Liver (tissue), 9 donors: ENCODE results near the gene SCAP. TPM values are rescaled to one million over a fixed set of nuclear protein-coding genes. Genes with fewer than 3 reads are reported as not detected.

ENCODE experiments used
- DNase-seq: peaks from one replicate; pipeline ENCODE4 v3.0.0-alpha.2; 2017; ENCODE audit warnings: low spot score
- H3K27ac ChIP-seq, 2 donors: one replicate each; pipeline ENCODE4 v1.7.0; 2013; ENCODE audit warnings: inconsistent platforms in 2 of 2, low read length in 2 of 2, control low read depth in 1 of 2, low read depth in 1 of 2, mild to moderate bottlenecking in 1 of 2
- H3K27me3 ChIP-seq, 4 donors: one replicate each; pipeline versions ENCODE4 v1.6.1 to v1.7.0; 2013; ENCODE audit warnings: low read length in 3 of 4, inconsistent platforms in 1 of 4, mild to moderate bottlenecking in 1 of 4, moderate library complexity in 1 of 4; ENCODE audit not compliant: control insufficient read depth in 4 of 4, insufficient read depth in 4 of 4
- H3K36me3 ChIP-seq, 4 donors: one replicate each; pipeline versions ENCODE4 v1.6.1 to v1.7.0; 2013; ENCODE audit warnings: low read length in 3 of 4, mild to moderate bottlenecking in 3 of 4, low read depth in 1 of 4, moderate library complexity in 1 of 4; ENCODE audit not compliant: control insufficient read depth in 4 of 4, insufficient read depth in 3 of 4
- H3K4me1 ChIP-seq, 4 donors: one replicate each; pipeline versions ENCODE4 v1.6.1 to v1.7.0; 2013; ENCODE audit warnings: low read length in 3 of 4, mild to moderate bottlenecking in 3 of 4, moderate library complexity in 1 of 4; ENCODE audit not compliant: control insufficient read depth in 4 of 4, insufficient read depth in 4 of 4
- H3K4me3 ChIP-seq, 3 donors: one replicate each; pipeline versions ENCODE4 v1.6.1 to v1.7.0; 2013; ENCODE audit warnings: low read length in 3 of 3, control low read depth in 1 of 3, low read depth in 1 of 3, mild to moderate bottlenecking in 1 of 3
- H3K9ac ChIP-seq, 2 donors: one replicate each; pipeline ENCODE4 v1.7.0; 2013; ENCODE audit warnings: low read length in 2 of 2, mild to moderate bottlenecking in 2 of 2, moderate library complexity in 2 of 2, control low read depth in 1 of 2, low read depth in 1 of 2
- H3K9me3 ChIP-seq, 4 donors: one replicate each; pipeline versions ENCODE4 v1.6.1 to v1.7.0; 2013; ENCODE audit warnings: low read length in 3 of 4; ENCODE audit not compliant: control insufficient read depth in 4 of 4
- ATF3 ChIP-seq: IDR thresholded peaks from 2 replicates; pipeline ENCODE4 v1.6.1; 2016; ENCODE audit warnings: antibody characterized with exemption
- CTCF ChIP-seq: fragments of 150-350 bp; IDR thresholded peaks from 2 replicates; pipeline ENCODE4 v1.5.1; 2017; ENCODE audit warnings: improper control_type of control experiment, low read depth, low read length; ENCODE audit not compliant: missing input control
- EGR1 ChIP-seq, 2 donors: IDR thresholded peaks; 2 replicates each; pipeline ENCODE4 v1.6.1; 2016 to 2018; ENCODE audit warnings: antibody characterized with exemption in 2 of 2, low read depth in 2 of 2
- FOXA1 ChIP-seq: IDR thresholded peaks from 2 replicates; pipeline ENCODE4 v1.6.1; 2016; ENCODE audit warnings: antibody characterized with exemption
- FOXA2 ChIP-seq: IDR thresholded peaks from 2 replicates; pipeline ENCODE4 v1.6.1; 2016; ENCODE audit warnings: antibody characterized with exemption
- GABPA ChIP-seq, 2 donors: IDR thresholded peaks in 1 of 2; conservative IDR thresholded peaks in 1 of 2; 2 replicates each; pipeline ENCODE4 v1.6.1; 2016; ENCODE audit warnings: antibody characterized with exemption in 2 of 2, mild to moderate bottlenecking in 1 of 2, moderate library complexity in 1 of 2
- HNF4A ChIP-seq, 2 donors: conservative IDR thresholded peaks; 2 replicates each; pipeline ENCODE4 v1.6.1; 2016; ENCODE audit warnings: antibody characterized with exemption in 2 of 2, mild to moderate bottlenecking in 2 of 2
- HNF4G ChIP-seq: IDR thresholded peaks from 2 replicates; pipeline ENCODE4 v1.6.1; 2016; ENCODE audit warnings: antibody characterized with exemption
- JUND ChIP-seq, 2 donors: IDR thresholded peaks; 2 replicates each; pipeline ENCODE4 v1.6.1; 2016; ENCODE audit warnings: antibody characterized with exemption in 2 of 2
- MAX ChIP-seq: IDR thresholded peaks from 2 replicates; pipeline ENCODE4 v1.6.1; 2016; ENCODE audit warnings: antibody characterized with exemption
- NR2F2 ChIP-seq: IDR thresholded peaks from 2 replicates; pipeline ENCODE4 v1.6.1; 2016; ENCODE audit warnings: antibody characterized with exemption
- RAD21 ChIP-seq, 2 donors: IDR thresholded peaks; 2 replicates each; pipeline ENCODE4 v1.6.1; 2016; ENCODE audit warnings: antibody characterized with exemption in 2 of 2, mild to moderate bottlenecking in 2 of 2
- REST ChIP-seq: IDR thresholded peaks from 2 replicates; pipeline ENCODE4 v1.6.1; 2016; ENCODE audit warnings: antibody characterized with exemption, mild to moderate bottlenecking
- RXRA ChIP-seq, 2 donors: IDR thresholded peaks; 2 replicates each; pipeline ENCODE4 v1.6.1; 2017 to 2018; ENCODE audit warnings: antibody characterized with exemption in 2 of 2, mild to moderate bottlenecking in 1 of 2
- SP1 ChIP-seq: IDR thresholded peaks from 2 replicates; pipeline ENCODE4 v1.6.1; 2018; ENCODE audit warnings: antibody characterized with exemption, mild to moderate bottlenecking
- TAF1 ChIP-seq: conservative IDR thresholded peaks from 2 replicates; pipeline ENCODE4 v1.6.1; 2016; ENCODE audit warnings: antibody characterized with exemption, mild to moderate bottlenecking
- YY1 ChIP-seq: IDR thresholded peaks from 2 replicates; pipeline ENCODE4 v1.6.1; 2016; ENCODE audit warnings: antibody characterized with exemption, mild to moderate bottlenecking
- ZBTB33 ChIP-seq: IDR thresholded peaks from 2 replicates; pipeline ENCODE4 v1.6.1; 2016; ENCODE audit warnings: antibody characterized with exemption
- WGBS: extraction: QIAGEN DNeasy Blood & Tissue Kit; methylation state at CpG from one replicate; pipeline ENCODE4 v1.1.7; 2013; 5-methylcytosine and 5-hydroxymethylcytosine counted together
- polyA plus RNA-seq, 2 donors: library from polyadenylated mRNA; stranded (reverse) in 1 of 2; unstranded in 1 of 2; fragments of 200-250 nt in 1 of 2; fragments of >200 nt in 1 of 2; fragmentation: Nextera tagmentation in 1 of 2; extraction: Ambion mirVana in 1 of 2; gene quantifications; one replicate each; pipeline versions ENCODE4 v1.2.1 to v1.2.3, GENCODE V29; 2013 to 2015
- total RNA-seq, 2 donors: library from RNA; depleted of rRNA; stranded (reverse); fragments of >200 nt; gene quantifications; one replicate each; pipeline ENCODE4 v1.2.3, GENCODE V29; 2014
- donor health status: healthy.
- donor health status: healthy.
- donor health status: healthy.
- donor health status: healthy.
- donor health status: healthy.

SCAP gene
- total and polyA plus RNA-seq, 4 donors = 25.9 to 84.8 (median 59.3) TPM

DNA sequence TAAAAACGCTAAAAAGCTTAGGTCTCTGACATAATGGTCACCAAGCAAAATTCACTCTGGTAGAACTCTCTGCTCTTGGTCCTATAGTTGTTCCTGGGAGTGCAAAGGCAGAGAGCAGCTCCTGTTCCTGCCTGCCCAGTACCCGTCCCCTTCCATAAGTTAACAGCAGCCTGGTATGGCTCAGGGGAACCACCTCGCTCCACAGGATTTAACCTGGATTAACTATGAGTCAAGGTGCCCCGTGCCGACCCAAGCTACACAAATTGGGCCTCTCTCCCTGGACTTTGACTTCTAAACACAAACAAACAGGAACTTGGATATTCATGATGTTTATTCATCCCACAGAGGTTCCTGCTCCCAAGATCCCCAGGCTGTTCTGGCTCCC, 32.1 kb downstream of the SCAP start:
- WGBS = 16% methylated on average over 5 of the region's 5 CpGs
- no peak for DNase-seq
- TF ChIP-seq NR2F2 (no peak), SP1 (peak; percentile 65), GABPA (IDR thresholded peaks at IDR 0.05 in 1 of 2, conservative IDR thresholded peaks at IDR 0.05 in 1 of 2) (peak in 1 of 2 donors; percentile 17), MAX (no peak), HNF4G (peak; percentile 80), RAD21 (IDR thresholded peaks at IDR 0.05) (peak; percentile 11 to 29), EGR1 (IDR thresholded peaks at IDR 0.05; ENCODE audit: low read depth in 2 of 2) (no peak), YY1 (peak; percentile 10), ZBTB33 (no peak), JUND (IDR thresholded peaks at IDR 0.05) (peak in 1 of 2 donors; percentile 72), RXRA (IDR thresholded peaks at IDR 0.05) (peak; percentile 66 to 75), HNF4A (conservative IDR thresholded peaks at IDR 0.05) (peak; percentile 91), CTCF (no peak), TAF1 (no peak), FOXA2 (peak; percentile 71), FOXA1 (peak; percentile 47), ATF3 (no peak), REST (no peak)
- peak overlapping the region; percentile 74 to 84 for H3K27ac ChIP-seq
- H3K27me3 ChIP-seq = no peaks in the 10 kb centered on the region
- H3K4me1 ChIP-seq = peaks cover 6 to 34% (median 28%) of the 10 kb centered on the region in 4 donors
- no peak overlapping the region for H3K9ac ChIP-seq
- H3K36me3 ChIP-seq = peaks cover 4 to 10% (median 8%) of the 10 kb centered on the region in 4 donors
- peak overlapping the region in 1 of 3 donors; percentile 11 for H3K4me3 ChIP-seq
- no peaks in the 10 kb centered on the region for H3K9me3 ChIP-seq
